GM19023 (cell line): ENCODE data around the gene LAMC1.

Experiments used
- ATAC-seq: cut with Tn5 transposase; IDR thresholded peaks from one replicate; pipeline ENCODE4 v1.9.1; 2021; ENCODE audit warnings: mild to moderate bottlenecking, moderate library complexity; ENCODE audit not compliant: unreplicated experiment

LAMC1 gene

DNA sequence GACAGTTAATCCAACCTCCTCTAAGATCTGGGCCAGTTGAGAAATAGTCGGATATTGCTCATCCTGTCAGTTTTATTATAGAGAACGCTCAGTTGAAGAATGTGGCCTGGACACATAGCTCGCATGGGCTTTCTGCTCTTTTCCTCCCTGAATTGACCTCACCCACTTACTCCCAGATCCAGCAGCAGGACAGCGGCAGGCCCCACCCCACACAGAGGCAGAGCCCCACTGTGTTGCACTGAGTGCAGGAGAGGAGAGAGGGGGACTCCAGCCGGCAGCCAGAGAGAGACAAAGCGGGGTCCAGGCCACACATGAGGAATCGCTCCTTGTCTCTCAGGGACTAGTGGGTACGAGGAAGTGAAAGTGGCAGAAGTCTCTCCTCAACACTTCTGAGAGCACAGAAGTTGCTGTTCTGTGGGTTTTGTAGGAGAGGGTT lies 78.6 kb downstream of the LAMC1 start:
- no peak for ATAC-seq

DNA sequence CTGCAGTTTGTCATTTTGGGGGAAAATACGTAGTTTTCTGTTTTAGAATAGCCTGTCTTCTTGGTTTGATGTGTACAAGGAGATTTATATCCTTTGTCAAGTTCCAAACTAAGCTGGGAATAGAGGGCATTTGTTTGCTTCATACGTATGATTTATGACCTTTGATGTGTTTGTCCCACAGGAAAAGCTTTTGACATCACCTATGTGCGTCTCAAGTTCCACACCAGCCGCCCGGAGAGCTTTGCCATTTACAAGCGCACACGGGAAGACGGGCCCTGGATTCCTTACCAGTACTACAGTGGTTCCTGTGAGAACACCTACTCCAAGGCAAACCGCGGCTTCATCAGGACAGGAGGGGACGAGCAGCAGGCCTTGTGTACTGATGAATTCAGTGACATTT lies 79.9 kb downstream of the LAMC1 start:
- no peak for ATAC-seq

DNA sequence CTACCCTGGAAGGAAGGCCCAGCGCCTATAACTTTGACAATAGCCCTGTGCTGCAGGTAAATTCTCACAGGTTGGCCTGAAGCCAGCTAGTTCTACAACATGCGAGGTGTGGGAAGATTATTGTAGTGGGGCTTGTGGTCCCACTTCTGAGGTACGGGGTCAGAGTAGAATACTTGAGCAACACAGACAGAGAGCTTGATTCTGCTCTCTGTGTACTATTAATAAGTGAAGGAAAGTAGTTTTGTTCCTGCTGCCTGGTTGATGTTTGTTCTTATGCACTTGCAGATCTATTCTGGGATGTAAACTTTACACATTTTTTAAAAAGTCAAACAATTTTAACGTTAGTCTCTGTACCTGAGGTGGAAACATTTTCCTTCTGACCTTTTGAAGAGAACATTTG lies 80.4 kb downstream of the LAMC1 start:
- ATAC-seq = no peak

DNA sequence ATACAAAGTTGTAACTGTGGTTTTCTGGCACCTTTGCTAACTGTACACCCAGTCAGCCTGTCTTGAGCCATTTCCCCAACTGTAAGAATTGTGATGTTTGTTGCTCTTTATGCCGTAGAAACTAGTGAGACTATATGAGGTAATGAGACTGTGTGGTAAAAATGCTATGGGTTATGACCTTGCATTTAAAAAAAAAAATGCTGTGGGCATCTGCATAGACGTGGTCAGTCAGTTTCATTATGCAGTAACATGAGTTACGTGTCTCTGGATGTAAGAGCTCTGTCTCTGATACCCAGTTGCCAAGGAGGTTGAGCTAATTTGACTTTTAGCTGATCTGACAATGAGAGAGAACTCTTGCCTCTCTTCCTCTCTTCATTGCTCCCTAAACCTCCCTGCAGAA lies 82.2 kb downstream of the LAMC1 start:
- ATAC-seq = no peak

DNA sequence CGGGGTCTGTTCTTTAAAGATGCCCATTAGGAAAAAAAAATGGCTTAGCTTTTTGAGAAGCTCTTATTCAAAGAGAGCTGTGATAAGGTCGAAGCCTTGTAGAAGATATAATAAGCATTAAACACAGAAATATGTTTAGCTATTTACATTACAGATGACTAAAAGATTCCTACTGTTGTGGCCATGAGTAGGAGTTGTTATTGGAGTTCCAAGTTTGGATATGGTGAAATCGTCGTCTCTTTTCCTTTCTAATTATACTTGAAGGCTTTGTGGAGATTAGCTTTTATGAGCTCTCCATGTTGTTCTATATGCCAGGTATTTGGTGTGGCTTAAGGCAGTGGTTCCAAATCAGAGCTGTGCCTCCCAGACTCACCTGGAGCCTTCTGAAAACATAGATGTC lies 82.9 kb downstream of the LAMC1 start:
- ATAC-seq = no peak

DNA sequence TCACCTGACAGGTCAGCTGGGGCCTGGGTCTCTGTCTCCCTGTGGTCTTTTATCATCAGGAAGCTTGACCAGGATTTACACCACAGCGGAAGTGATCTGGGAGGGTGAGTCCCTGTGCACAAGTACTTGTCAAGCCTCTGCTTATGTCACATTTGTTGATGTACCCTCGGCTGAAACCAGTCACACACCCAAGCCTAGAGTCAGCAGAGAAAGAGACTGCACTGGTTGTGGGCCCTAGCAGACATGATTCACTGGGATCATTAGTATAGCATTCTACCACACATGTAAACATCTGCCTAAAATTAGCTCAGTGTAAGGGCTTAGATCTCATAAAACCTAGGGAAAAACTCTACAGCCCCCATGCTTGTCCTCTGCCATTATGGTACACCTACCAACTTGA lies 83.5 kb downstream of the LAMC1 start:
- ATAC-seq = no peak

DNA sequence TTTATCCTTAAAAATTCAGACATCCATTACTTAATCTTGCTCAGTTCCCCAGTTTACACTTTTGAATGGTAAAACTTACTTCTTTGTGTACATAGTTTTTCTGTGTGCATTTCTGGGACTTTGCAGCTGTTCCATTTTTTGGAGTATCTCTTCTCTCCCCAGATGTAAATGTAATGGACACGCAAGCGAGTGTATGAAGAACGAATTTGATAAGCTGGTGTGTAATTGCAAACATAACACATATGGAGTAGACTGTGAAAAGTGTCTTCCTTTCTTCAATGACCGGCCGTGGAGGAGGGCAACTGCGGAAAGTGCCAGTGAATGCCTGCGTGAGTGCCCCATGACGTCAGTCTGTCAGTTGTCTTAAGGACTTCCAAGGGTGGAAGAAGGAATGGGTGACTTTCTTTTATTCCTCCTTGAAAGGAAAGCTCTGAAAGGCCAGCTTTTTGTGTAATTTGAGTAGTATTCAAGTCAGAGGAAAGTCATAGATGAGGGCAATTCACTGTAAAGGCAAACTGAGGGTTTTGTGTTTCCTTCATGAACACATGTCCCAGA lies 87.2 kb downstream of the LAMC1 start:
- ATAC-seq = no peak

DNA sequence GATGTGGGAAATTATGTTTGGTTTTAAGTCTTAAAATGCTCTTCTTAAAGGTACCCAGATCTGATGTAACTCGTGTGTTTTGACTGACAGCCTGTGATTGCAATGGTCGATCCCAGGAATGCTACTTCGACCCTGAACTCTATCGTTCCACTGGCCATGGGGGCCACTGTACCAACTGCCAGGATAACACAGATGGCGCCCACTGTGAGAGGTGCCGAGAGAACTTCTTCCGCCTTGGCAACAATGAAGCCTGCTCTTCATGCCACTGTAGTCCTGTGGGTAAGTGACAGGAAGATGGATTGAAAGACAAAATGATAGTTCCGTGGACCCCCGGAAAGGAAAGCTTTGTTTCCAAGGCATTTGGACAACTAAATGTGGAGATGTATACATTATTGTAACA lies 91.2 kb downstream of the LAMC1 start:
- ATAC-seq = no peak

DNA sequence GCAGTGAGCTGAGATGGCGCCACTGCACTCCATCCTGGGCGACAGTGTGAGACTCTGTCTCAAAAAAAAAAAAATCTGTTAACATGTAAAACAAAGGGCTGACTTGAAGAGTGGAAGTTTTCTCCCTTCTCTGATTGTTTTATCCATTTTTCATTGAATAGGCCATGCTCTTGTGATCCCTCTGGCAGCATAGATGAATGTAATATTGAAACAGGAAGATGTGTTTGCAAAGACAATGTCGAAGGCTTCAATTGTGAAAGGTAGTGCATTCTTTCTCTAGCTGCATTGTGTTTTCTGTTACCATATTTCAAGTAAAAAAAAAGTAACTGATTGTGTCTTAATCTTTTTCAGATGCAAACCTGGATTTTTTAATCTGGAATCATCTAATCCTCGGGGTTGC lies 93.2 kb downstream of the LAMC1 start:
- ATAC-seq = no peak

DNA sequence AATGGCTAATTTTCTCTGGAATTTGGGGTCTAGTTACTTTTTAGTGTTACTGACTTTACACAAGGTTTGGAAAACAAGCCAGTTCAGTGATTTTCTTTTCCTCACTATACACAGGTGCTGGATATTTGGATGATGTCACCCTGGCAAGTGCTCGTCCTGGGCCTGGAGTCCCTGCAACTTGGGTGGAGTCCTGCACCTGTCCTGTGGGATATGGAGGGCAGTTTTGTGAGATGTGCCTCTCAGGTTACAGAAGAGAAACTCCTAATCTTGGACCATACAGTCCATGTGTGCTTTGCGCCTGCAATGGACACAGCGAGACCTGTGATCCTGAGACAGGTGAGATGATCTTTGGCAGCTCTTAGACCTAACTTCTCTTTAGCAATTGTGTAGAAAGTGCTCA lies 98.4 kb downstream of the LAMC1 start:
- no peak for ATAC-seq

DNA sequence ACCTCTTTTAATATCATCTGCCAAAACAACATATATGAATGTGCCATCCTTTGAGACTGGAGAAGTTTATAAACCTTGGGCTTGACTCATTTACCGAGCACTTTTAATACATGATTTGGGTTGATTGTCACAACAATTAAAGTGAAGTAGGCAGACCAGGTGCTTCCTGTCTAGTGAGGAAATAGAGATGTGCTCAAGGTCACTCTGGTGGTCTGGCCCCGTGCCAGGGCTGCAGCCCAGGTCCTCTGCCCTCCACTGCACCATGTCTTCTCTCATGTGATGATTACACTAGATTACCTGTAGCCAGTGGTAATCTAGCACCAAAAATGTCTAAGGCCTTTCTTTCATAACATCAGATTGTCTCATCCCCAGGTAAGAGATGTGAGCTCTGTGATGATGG lies 101.0 kb downstream of the LAMC1 start:
- no peak for ATAC-seq

DNA sequence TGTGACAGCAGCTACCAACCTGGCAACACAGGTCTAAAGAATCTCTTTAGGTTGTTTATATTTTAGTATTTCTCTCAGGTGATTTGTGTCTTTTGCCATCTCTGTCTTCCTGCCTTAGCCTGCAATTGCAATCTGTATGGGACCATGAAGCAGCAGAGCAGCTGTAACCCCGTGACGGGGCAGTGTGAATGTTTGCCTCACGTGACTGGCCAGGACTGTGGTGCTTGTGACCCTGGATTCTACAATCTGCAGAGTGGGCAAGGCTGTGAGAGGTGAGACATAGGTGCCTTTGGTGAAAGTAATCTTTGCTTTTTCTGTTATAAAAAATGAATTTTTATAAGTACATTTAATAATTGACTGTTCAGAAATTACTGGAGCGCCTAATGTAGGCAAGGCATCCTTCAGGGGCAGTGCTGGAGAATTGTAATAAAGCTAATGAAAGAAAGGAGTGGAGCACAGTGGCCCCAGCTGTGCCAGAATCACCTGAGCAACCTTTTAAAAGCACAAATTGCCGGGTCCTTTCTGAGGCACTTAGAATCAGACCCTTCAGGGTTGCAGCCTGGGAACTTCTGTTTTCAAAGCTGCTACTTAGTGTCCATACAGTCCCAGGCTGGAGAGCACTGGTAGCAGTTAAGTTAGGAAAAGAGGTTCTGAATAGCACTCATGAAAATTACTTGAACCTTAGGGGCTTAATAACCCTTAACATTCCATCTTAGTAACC lies 102.2 kb downstream of the LAMC1 start:
- no peak for ATAC-seq

DNA sequence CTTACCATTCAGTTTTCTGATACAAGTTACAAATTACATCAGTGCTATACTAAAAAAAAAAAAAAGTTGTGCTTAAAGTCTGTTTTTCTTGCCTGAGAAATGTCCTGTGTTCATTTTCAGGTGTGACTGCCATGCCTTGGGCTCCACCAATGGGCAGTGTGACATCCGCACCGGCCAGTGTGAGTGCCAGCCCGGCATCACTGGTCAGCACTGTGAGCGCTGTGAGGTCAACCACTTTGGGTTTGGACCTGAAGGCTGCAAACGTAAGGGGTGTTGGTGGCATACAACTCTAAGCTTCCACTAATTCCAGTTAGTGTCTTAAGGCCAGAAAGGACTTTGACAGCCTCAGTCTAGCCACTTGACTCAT lies 102.8 kb downstream of the LAMC1 start:
- ATAC-seq = no peak

DNA sequence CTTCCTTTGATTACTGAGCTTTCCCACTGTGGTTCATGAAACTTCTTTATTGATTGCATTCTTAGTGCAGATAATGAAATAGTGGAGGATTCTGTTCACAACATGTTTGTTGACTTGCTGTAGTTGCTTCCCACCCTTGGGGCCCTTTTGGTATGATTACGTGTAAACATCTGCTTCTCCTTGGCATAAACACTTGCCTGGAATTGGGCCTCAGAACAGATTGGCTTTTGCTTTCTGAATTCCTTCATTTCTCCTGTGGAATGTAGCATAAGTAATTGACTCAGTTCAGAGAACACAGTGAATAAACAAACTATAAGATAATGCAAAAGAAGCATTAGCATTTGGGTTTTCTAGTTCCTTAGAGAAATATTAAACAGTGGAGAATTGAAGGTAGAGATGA lies 103.3 kb downstream of the LAMC1 start:
- no peak for ATAC-seq

DNA sequence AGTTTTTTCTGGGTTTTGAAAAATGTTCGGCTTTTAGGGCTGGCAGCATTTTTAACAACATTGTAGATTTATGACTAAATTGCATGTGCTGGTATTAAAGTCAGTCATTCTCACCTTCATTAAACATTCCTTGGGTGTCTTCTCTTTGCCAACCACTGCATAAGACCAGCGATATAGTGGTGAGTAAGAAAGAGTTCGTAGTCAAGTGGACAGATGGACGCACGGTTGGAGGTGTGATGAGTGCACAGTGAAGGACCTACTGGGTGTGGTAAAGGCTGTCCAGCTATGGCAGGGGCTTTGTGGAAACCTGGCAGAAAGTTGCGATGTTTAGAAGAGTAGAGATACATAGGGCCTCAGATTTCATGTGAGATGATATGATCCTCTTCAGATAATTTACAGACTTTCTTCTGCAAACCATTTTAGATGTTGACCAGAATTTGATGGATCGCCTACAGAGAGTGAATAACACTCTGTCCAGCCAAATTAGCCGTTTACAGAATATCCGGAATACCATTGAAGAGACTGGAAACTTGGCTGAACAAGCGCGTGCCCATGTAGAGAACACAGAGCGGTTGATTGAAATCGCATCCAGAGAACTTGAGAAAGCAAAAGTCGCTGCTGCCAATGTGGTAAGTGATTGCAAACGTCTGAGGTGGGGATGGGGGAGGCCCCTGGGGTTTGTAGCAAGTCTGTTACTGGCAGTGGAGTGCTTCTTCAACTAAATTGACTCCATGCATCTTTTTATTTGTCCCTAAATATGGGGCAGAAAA lies 106.9 kb downstream of the LAMC1 start:
- no peak for ATAC-seq

DNA sequence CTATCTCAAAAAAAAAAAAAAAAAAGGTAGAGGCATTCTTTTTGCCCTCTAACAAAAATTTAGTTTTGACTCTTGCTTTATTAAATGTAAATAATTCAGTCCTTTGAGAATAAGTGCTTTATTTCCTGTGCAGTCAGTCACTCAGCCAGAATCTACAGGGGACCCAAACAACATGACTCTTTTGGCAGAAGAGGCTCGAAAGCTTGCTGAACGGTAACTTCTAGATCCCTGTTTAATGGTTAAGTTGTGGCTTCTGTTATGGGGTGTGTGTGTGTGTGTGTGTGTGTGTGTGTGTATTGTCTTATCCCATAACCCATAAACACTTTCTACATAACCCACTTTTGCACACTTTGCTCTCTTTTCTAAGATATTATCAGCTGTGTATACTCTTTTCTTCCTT lies 107.9 kb downstream of the LAMC1 start:
- ATAC-seq = no peak

DNA sequence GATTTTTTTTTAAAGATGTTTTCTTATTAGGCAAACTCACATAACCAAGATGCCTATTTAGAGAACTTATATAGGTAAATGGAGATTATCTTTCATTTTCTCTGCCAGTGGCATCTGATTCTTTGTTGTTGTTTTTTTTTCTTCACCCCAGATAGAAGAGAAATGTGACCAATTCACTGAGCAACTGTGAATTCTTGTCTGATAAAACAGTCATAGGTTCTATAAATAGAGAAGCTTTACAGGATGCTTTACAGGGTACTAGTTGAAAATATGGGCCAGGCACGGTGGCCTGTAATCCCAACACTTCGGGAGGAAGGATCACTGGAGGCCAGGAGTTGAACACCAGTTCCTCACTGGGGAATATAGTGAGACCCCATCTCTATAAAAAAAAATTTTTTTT lies 112.1 kb downstream of the LAMC1 start:
- no peak for ATAC-seq

DNA sequence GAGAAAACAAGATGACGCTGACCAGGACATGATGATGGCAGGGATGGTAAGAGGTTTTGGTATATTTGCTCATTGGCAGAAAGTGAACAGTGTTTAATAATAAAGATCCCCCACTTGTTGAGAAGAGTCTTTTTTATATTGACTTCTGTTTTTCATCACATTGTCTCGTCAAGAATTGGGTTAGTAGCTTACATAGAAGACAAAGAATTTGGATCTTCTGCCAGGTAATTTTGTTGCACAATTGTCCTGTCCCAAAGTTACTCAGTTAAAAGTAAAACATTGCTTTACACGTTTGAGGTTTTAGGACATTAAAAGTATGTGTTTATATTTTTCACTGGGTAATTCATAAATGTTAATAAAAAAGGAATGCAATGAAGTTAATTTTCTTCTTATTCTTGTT lies 114.6 kb downstream of the LAMC1 start:
- ATAC-seq = no peak

DNA sequence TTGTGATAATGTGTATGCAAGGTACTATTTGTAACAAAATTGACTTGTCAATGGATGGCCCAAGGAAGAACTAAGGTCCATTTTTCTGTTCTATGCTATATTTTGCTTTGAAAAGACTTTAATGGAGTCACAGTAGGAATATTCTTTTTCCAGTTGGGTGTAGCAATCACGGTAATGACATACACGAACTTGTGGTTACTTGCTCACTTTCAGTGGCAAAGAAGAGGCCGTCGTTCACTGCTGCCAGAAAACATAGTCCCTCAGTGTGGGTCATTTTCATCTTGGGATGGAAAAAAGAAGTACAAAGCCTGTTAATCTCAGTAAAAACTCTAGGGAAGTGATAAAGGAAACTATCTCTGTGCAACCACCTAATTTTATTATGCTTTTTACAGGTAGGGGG lies 115.1 kb downstream of the LAMC1 start:
- no peak for ATAC-seq

DNA sequence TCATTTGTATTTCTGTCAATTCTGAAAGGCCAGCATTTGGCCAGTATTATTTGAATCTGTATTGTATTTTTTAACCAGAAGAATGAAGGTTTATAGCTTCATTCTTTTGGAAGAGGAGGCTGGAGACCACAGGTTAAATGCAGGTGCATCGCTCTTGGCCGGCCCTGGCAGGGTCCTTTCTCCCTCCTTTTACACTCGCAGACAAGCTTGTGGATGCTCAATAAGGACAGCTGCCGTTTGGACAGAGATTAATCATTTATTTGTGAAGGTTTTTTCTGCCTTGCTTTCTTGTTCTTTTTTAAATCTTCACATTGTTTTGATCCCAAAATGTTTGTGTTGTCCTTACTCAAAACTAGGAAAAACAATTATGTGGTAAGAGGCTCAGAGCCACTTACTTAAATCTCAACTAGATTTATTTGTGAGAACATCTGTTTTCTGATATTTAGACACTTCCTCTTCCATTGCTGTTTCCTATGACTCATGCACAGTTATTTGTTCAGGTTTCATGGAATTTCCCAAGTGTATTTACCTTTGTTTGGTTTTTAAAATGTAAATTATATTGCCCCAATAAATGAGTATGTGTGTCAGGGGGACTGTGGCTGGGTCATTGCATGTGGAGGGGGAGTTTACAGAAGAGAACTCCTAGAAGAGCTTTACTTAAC lies 116.2 kb downstream of the LAMC1 start:
- ATAC-seq = no peak

DNA sequence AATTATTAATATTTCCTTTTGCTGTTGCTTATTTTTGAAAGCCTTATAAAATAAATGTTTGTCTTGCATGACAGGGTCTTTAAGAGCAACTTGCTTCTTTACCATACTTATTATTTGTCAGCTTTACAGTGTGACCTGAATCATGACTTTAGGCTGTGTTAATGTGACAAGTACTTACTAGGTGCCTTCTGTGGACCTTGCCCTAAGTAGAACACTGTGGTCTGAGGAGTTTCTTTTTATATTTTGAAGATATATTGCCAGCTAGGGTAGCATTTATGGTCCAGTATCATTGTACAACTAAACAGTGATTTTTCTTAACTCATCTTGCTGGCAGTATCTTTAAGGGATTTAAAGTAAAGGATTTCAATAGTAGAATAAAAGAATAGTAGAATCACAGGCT lies 117.4 kb downstream of the LAMC1 start:
- no peak for ATAC-seq

DNA sequence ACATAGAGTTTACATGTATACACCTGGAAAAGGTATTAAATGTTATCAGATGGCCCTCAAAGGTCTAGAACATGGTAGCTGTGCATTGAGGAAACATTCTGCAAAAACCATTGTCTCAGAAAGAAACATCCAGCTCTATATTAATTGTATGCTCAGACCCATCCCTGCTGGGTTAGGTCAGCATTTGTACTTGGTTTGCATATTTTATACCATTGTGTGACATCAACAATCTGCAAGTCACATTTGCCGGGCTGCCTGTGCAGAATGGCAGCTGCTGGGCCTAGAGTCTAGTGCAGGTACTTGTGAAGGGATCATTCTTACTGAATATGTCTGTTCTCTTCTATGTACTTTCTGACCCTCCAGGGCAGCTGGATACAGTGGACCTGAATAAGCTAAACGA lies 119.0 kb downstream of the LAMC1 start:
- ATAC-seq = no peak
